ENCODE data around the gene KIAA1671.

Gene KIAA1671

DNA sequence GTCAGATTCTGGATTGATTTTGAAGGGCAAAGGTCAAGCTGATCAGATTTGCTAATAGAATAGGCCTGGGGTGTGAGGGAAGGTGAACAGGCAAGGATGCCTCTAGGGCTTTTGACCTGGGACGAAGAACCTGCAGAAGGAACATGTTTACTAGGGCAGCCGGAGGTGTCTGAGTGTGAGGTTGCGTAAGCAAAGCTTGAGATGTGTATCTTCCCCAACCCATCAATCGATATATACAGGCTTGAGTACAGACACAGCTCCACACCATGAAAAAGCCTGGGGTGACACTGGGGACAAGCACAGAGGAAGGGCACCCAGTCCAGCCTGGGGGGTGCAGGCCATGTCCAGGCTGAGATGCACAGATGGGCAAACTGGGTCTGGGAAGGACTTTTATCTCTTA, 7.1 kb upstream of the KIAA1671 start:
- Mint-ChIP-seq H3K27ac (no peak overlapping the region), H3K4me3 (no peak overlapping the region), H3K36me3 (no peaks in the 10 kb centered on the region), H3K4me1 (peaks cover 6% of the 10 kb centered on the region), H3K9me3 (no peaks in the 10 kb centered on the region)
- ATAC-seq: no peak
- no peak for DNase-seq (ENCODE audit: low spot score in 2 of 2)

DNA sequence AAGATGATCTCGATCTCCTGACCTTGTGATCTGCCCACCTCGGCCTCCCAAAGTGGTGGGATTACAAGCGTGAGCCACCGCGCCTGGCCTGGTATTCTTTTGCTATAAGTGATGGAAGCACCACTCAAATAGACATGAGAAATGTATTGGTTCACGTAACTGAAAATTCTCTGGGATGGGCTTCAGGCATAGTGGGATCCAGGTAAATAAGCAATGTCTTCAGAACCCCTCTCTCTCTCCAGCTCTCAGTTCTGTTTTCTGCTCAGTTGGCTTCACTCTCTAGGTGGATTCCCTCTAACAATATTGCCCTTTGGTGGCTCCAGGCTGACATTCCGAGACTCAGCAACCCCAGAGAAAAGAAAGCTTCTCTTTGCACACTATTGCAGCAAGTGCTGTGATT, 5.1 kb upstream of the KIAA1671 start:
- no peak for ATAC-seq
- Mint-ChIP-seq H3K9me3 (no peaks in the 10 kb centered on the region), H3K4me1 (peaks cover 18% of the 10 kb centered on the region)

DNA sequence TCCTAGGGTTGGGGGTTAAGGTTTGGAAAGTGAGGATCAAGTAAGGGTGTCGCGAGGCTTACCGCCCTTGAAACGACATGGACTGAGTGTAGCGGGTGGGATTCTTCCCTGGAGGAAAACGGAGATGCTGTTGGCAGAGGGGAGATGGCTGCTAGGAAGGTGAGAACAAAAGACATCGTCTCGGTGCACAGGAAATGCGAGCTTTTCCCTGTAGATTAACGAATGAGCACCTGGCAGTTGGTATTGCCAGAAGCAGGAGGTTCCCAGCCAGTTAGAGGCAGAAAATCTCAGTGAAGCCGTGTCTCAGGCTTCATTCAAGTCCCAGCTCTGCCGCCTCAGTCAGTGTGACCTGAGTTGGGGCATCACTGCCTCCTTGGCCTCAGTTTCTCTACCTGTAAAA, 4.6 kb upstream of the KIAA1671 start:
- Mint-ChIP-seq H3K4me3 (no peak overlapping the region), H3K36me3 (peaks cover 6% of the 10 kb centered on the region), H3K9me3 (no peaks in the 10 kb centered on the region), H3K4me1 (peaks cover 19% of the 10 kb centered on the region), H3K27ac (no peak overlapping the region)
- DNase-seq (ENCODE audit: low spot score in 2 of 2) (no peak), ATAC-seq (no peak)

More for the DNA sequence above, 5.1 kb upstream of the KIAA1671 start:
- no peak for DNase-seq (ENCODE audit: low spot score in 2 of 2)
- H3K36me3 Mint-ChIP-seq: peaks cover 6% of the 10 kb centered on the region
- H3K4me3 Mint-ChIP-seq: no peak overlapping the region
- H3K27ac Mint-ChIP-seq: no peak overlapping the region

DNA sequence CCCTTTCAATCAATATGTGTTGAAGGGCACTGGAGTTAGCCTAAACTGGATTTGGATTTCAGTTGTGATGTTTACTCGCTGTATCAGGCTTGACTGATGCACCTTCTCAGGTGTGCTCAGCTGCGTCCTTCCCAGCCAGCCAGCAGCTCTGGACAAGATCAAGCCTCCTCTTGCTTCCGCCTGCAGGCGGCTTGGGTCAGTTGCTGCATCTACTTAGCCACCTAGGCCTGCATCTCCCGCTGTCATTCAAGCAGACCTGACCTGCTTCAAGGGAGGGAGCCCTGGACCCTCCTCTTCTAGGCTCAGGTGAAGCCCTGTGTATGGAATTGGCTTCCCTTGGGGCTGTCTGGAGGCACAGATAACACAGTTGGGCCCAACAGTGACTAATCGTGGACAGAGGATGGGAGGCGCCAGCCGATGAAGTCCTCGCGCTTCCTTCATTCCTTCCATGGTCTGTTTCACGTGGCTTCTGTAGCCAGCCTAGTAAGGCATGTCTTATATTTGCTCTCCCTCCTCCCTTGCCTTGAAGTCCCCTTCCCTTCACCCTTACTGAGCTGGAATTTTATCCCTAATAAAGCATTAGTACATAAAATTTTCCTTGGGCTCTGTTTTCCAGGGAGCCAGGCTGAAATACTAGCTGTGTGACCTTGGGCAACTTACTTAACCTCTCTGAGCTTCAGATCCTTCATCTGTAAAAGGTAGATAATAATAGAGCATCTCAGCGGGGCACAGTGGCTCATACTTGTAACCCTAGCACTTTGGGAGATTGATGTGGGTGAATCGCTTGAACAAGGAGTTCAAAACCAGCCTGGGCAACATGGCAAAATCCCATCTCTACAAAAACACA, 3.9 kb upstream of the KIAA1671 start:
- Mint-ChIP-seq H3K27ac (no peak overlapping the region), H3K9me3 (no peaks in the 10 kb centered on the region), H3K36me3 (peaks cover 6% of the 10 kb centered on the region), H3K4me1 (peaks cover 24% of the 10 kb centered on the region), H3K4me3 (no peak overlapping the region)
- DNase-seq (ENCODE audit: low spot score in 2 of 2) (no peak), ATAC-seq (no peak)

DNA sequence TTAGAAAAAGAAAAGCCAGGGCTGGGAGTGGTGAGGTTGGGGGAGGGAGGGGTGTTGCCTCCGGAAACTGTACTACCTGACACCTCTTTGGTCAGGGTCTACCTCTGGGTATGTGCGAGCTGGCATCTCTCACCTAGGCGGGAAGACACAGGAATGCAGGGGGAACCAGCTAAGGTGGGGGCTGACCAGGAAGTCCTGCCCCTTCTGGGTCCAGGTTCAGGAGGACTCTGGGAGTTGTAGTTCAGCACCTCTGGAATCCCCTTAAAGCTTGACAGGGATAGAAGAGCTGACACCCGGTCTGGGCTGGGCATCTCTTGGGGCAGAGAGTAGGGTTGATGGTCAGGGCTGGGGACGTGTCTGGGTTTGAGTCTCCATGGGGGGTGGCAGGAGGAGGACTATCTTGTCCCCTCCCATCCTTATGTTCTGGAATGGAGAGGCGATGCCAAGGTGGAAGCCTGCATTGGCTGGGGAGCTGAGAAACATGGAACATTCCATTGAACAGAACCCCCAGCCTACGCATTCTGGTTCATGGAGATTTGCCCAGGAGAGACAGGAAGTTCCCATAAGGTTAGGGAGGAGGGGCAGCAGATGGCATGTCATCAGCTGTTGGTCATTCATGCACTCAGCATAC, 2.1 kb upstream of the KIAA1671 start:
- ATAC-seq: no peak
- Mint-ChIP-seq H3K27ac (peak overlapping the region; percentile 72), H3K9me3 (no peaks in the 10 kb centered on the region), H3K4me1 (peaks cover 24% of the 10 kb centered on the region), H3K4me3 (no peak overlapping the region), H3K36me3 (peaks cover 6% of the 10 kb centered on the region)
- no peak for DNase-seq (ENCODE audit: low spot score in 2 of 2)

DNA sequence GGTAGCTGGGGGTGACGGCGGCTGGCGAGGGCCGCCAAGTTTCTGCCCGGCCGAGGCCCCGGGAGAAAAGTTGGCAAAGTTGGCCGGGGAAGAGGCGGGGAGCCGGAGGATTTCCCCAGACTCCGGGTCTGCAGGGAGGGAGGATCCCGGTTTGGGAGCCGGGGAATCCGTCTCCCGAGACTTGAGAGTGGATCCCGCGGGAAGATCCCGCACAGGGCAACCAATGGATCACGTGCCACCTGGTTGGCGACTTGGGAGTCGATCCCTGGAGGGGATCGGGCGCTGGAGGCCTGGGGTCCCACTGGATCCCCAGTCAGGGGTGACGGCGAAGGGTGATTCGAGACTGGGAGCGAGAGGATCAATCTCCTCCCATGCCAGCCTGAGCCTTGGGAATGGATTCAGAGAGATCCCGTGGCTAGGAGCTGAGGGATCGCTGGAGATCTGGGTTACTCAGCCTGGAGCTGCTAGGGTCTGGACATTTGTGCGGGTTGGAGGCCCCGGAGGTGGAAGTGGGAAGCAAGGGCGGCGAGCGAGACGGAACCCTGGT, 394 bp downstream of the KIAA1671 start:
- H3K4me3 Mint-ChIP-seq: peak overlapping the region; percentile 81
- no peak for DNase-seq (ENCODE audit: low spot score in 2 of 2)
- no peak overlapping the region for H3K27ac Mint-ChIP-seq

DNA sequence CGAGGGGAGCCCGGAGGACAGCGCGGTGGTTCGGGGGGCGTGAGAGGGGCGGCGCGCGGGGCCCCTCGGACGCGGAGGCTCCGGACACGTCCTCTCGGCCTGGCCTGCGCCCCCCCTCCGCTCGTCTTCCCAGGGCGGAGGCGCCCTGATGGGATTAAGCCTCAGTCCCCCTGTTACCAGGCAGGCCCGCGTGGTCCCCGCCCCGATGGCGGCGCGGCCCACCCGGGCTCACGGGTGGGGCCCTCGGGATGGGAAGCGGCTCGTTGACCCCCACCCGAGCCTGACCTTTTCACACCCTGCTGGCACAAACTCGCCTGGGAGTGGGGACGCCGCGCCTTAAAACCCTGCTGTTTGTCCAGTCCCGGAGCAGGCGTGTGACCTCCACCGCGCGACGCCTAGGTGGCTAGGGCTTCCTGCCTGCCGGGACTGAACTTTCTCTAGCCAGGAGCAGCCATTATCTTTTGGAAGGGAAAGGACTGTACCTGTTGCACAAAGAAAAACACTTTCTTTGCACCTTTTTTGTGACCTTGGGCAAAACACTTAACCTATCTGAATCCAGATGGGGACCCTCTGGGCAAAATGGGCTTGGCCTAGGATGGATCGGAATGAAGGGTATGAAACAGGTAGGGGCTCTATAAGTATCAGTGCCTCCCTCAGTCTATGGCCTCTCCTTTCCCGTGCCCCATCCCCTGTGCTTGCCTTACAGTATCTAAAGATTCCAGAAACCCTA, 1.0 kb downstream of the KIAA1671 start:
- Mint-ChIP-seq H3K4me1 (peaks cover 24% of the 10 kb centered on the region), H3K27ac (no peak overlapping the region), H3K9me3 (no peaks in the 10 kb centered on the region), H3K36me3 (peaks cover 6% of the 10 kb centered on the region), H3K4me3 (peak overlapping the region; percentile 81)
- ATAC-seq (no peak), DNase-seq (ENCODE audit: low spot score in 2 of 2) (no peak)

More for the DNA sequence above, 394 bp downstream of the KIAA1671 start:
- Mint-ChIP-seq H3K4me1 (peaks cover 24% of the 10 kb centered on the region), H3K36me3 (peaks cover 6% of the 10 kb centered on the region), H3K9me3 (no peaks in the 10 kb centered on the region)
- no peak for ATAC-seq

DNA sequence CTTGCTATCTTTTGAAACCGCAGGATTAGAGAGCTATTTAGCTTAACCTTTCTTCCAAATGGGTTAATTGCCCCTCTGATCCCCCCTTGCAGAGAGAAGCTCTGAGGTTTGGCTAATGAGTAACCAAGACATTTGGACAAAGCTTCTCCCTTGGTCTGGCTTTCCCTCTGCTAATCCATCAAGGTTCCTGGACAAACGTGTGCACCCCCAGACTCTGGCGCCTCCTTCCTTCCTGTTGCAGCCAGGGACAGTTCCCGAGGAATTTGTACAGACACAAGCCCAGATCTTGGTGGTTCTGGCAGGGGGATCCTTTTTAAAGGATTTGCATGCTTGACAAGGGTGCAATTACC, 1.6 kb downstream of the KIAA1671 start:
- no peak for DNase-seq (ENCODE audit: low spot score in 2 of 2)
- H3K4me3 Mint-ChIP-seq: peak overlapping the region; percentile 81
- H3K9me3 Mint-ChIP-seq: no peaks in the 10 kb centered on the region
- ATAC-seq: no peak
- peaks cover 24% of the 10 kb centered on the region for H3K4me1 Mint-ChIP-seq
- H3K36me3 Mint-ChIP-seq: peaks cover 6% of the 10 kb centered on the region
- no peak overlapping the region for H3K27ac Mint-ChIP-seq

DNA sequence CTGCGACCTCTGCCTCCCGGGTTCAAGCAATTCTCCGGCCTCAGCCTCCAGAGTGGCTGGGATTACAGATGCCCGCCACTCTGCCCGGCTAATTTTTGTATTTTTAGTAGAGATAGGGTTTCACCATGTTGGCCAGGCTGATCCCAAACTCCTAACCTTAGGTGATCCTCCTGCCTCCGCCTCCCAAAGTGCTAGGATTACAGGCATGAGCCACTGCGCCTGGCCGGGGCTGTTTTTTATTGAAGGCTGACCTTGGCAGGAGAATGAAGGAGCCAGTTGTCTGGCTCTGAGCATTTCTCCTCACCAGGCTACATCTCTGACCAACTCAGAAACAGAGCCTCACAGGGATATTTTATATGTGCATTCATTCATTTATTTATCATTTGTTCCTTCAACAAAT, 2.3 kb downstream of the KIAA1671 start:
- DNase-seq (ENCODE audit: low spot score in 2 of 2) (no peak), ATAC-seq (no peak)
- Mint-ChIP-seq H3K27ac (no peak overlapping the region), H3K36me3 (peaks cover 6% of the 10 kb centered on the region), H3K9me3 (no peaks in the 10 kb centered on the region), H3K4me1 (peaks cover 24% of the 10 kb centered on the region), H3K4me3 (no peak overlapping the region)

DNA sequence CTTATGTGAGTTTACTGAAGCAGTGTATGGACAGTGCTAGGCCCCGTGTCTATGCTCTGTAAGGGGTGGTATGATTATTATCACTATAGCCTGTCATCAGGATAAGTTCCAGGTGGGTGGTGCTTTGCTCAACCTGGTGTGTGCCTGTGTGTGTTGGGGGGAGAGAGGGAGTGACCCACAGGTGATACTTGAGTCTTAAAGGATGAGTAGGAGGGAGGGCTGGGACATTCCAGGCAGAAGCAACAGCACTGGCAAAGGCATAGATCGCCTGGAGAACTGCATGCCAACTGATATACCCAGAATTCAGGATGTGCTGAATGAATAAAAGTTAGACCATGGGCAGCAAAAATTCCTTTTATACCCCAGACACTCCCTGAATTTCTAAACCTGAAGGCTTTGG, 4.5 kb downstream of the KIAA1671 start:
- H3K36me3 Mint-ChIP-seq: peaks cover 2% of the 10 kb centered on the region
- no peak for ATAC-seq
- H3K4me3 Mint-ChIP-seq: no peak overlapping the region
- H3K9me3 Mint-ChIP-seq: no peaks in the 10 kb centered on the region
- H3K27ac Mint-ChIP-seq: no peak overlapping the region
- DNase-seq (ENCODE audit: low spot score in 2 of 2): no peak
- peaks cover 10% of the 10 kb centered on the region for H3K4me1 Mint-ChIP-seq

DNA sequence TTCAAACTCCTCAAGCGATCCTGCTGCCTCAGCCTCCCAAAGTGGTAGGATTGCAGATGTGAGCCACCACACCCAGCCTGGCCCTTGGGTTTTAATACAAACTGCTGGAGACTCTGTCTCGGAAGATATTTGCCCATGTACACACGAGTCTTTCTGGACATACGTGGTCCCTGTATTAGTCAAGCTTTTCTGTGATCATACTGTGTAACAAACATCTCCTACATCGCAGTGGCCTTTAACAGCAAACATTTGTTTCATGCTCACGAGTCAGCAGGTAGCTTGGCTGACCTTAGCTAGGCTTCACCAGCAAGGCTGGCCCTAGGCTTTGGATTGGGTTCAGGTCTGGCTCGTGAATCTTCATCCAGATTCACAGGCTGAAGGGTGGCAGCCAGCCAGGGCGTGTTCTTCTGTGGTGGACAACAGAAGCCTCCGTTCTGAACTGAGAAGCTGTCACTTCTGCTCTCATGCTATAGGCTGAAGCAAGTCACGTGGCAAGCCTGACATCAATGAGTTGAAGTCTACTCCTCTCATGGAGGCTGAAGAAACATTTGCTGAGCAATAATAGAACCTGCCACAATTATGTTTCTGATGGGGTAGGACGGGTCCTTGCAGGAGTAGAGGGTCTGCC, 8.8 kb downstream of the KIAA1671 start:
- Mint-ChIP-seq H3K9me3 (no peaks in the 10 kb centered on the region), H3K27ac (peak overlapping the region; percentile 40), H3K36me3 (no peaks in the 10 kb centered on the region), H3K4me3 (no peak overlapping the region), H3K4me1 (no peaks in the 10 kb centered on the region)
- DNase-seq (ENCODE audit: low spot score in 2 of 2) (no peak), ATAC-seq (no peak)

DNA sequence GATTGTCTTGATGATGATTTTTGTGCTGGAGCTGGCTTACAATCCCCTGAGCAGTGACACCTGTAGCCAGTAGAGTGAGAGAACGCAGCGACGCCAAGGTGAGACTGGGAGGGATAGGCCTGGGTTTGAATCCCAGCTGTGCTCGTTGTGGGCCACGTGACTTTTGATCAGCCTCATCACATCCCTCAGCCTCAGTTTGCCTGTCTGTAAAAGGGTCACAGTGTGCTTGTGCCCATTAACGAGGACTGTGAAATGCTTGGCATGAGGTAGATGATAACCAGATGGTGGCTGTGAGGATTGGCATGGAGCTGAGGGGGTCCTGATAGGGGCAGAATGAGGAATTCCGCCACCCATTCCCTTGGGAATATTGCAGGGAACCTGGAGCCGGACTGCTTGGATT, 9.6 kb downstream of the KIAA1671 start:
- H3K4me1 Mint-ChIP-seq: no peaks in the 10 kb centered on the region
- H3K36me3 Mint-ChIP-seq: no peaks in the 10 kb centered on the region
- H3K4me3 Mint-ChIP-seq: no peak overlapping the region
- ATAC-seq (no peak), DNase-seq (ENCODE audit: low spot score in 2 of 2) (no peak)
- peak overlapping the region; percentile 40 for H3K27ac Mint-ChIP-seq
- H3K9me3 Mint-ChIP-seq: no peaks in the 10 kb centered on the region

DNA sequence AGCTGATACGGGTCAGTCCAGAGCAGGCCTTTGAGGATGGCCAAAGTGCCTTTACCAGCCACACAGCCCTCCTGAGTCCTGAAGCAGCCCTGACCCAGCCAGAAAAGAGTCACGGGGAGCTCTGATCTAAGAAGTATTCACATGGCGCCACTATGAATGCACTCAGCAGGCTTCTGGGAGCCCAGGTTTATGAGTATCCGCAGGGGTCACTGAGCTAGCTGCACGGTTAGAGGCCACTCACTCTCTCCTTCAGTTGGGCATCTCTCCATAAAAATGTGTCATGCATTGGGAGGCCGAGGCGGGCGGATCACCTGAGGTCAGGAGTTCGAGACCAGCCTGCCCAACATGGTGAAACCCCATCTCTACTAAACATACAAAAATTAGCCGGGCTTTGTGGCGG, 10.3 kb downstream of the KIAA1671 start:
- Mint-ChIP-seq H3K4me3 (no peak overlapping the region), H3K4me1 (no peaks in the 10 kb centered on the region), H3K9me3 (no peaks in the 10 kb centered on the region), H3K27ac (no peak overlapping the region), H3K36me3 (no peaks in the 10 kb centered on the region)
- no peak for DNase-seq (ENCODE audit: low spot score in 2 of 2)
- ATAC-seq: no peak

DNA sequence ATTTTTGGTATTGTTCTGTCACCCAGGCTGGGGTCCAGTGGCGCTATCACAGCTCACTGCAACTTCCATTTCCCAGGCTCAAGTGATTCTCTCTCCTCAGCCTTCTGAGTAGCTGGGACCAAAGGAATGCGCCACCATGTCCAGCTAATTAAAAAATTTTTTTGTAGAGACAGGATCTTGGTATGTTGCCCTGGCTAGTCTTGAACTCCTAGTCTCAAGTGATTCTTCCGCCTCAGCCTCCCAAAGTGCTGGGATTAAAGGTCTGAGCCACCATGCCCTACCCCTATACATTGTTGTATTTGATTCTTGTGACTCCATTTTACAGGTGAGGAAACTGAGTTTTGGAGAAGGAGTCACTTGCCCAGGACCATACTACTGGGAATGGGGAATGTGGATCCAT, 11.9 kb downstream of the KIAA1671 start:
- ATAC-seq: no peak
- H3K4me1 Mint-ChIP-seq: no peaks in the 10 kb centered on the region
- DNase-seq (ENCODE audit: low spot score in 2 of 2): no peak
- peaks cover 5% of the 10 kb centered on the region for H3K36me3 Mint-ChIP-seq
- H3K9me3 Mint-ChIP-seq: no peaks in the 10 kb centered on the region
- no peak overlapping the region for H3K4me3 Mint-ChIP-seq
- H3K27ac Mint-ChIP-seq: no peak overlapping the region
